ENCODE results near the gene ABHD16A. TPM values are rescaled to one million over a fixed set of nuclear protein-coding genes. Genes with fewer than 3 reads are reported as not detected.

The ABHD16A gene
- total and polyA plus RNA-seq, 4 donors = 26.6 to 59.4 (median 34.9) TPM

GRCh38 chr6:31640612-31641011 lies 62.5 kb downstream of the ABHD16A start (continued):
- no peak for TF ChIP-seq TAF1 (conservative IDR thresholded peaks at IDR 0.05)

DNA sequence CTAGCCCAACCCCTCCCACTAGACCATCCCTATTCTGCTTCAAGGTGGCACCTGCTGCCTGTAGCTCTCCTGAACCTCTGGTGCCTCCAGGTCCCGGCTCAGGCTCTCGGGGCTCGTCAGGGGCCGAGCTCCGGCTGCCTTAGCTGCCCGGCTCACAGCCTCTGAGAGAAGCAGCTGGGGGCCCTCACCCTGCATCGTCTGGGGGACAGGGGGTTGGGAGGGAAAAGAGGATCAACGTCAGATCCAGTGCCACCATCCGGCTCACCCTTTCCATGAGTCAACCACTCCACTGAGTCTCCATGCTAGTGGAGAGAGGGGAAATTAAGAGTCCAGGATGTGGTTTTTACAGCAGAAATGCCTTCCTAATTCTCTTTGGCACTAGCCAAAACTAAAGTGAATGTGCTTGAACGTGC lies 63.7 kb downstream of the ABHD16A start:
- no peak overlapping the region for H3K27ac ChIP-seq (ENCODE audit: low read depth in 1 of 2, low read length in 2 of 2)
- H3K9me3 ChIP-seq (ENCODE audit: control insufficient read depth in 4 of 4, low read length in 3 of 4) = no peaks in the 10 kb centered on the region
- H3K4me1 ChIP-seq (ENCODE audit: control insufficient read depth in 4 of 4, insufficient read depth in 4 of 4, low read length in 3 of 4) = peaks cover 0 to 27% (median 22%) of the 10 kb centered on the region in 4 donors
- H3K9ac ChIP-seq (ENCODE audit: low read depth in 1 of 2, low read length in 2 of 2) = no peak overlapping the region
- TF ChIP-seq NR2F2 (IDR thresholded peaks at IDR 0.05) (no peak), EGR1 (IDR thresholded peaks at IDR 0.05; ENCODE audit: low read depth in 2 of 2) (no peak), RXRA (IDR thresholded peaks at IDR 0.05) (no peak), HNF4A (conservative IDR thresholded peaks at IDR 0.05) (no peak), ATF3 (IDR thresholded peaks at IDR 0.05) (no peak), REST (IDR thresholded peaks at IDR 0.05) (no peak), TAF1 (conservative IDR thresholded peaks at IDR 0.05) (no peak), HNF4G (IDR thresholded peaks at IDR 0.05) (no peak), RAD21 (IDR thresholded peaks at IDR 0.05) (no peak), SP1 (IDR thresholded peaks at IDR 0.05) (no peak), YY1 (IDR thresholded peaks at IDR 0.05) (no peak), GABPA (IDR thresholded peaks at IDR 0.05 in 1 of 2, conservative IDR thresholded peaks at IDR 0.05 in 1 of 2) (no peak), FOXA2 (IDR thresholded peaks at IDR 0.05) (no peak), JUND (IDR thresholded peaks at IDR 0.05) (no peak), FOXA1 (IDR thresholded peaks at IDR 0.05) (no peak)
- TF ChIP-seq, protein P1, sequence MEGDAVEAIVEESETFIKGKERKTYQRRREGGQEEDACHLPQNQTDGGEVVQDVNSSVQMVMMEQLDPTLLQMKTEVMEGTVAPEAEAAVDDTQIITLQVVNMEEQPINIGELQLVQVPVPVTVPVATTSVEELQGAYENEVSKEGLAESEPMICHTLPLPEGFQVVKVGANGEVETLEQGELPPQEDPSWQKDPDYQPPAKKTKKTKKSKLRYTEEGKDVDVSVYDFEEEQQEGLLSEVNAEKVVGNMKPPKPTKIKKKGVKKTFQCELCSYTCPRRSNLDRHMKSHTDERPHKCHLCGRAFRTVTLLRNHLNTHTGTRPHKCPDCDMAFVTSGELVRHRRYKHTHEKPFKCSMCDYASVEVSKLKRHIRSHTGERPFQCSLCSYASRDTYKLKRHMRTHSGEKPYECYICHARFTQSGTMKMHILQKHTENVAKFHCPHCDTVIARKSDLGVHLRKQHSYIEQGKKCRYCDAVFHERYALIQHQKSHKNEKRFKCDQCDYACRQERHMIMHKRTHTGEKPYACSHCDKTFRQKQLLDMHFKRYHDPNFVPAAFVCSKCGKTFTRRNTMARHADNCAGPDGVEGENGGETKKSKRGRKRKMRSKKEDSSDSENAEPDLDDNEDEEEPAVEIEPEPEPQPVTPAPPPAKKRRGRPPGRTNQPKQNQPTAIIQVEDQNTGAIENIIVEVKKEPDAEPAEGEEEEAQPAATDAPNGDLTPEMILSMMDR (IDR thresholded peaks at IDR 0.05; ENCODE audit: low read depth, low read length, missing input control) = no peak
- TF ChIP-seq, protein P2, sequence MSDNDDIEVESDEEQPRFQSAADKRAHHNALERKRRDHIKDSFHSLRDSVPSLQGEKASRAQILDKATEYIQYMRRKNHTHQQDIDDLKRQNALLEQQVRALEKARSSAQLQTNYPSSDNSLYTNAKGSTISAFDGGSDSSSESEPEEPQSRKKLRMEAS (IDR thresholded peaks at IDR 0.05) = no peak
- TF ChIP-seq, protein P3, sequence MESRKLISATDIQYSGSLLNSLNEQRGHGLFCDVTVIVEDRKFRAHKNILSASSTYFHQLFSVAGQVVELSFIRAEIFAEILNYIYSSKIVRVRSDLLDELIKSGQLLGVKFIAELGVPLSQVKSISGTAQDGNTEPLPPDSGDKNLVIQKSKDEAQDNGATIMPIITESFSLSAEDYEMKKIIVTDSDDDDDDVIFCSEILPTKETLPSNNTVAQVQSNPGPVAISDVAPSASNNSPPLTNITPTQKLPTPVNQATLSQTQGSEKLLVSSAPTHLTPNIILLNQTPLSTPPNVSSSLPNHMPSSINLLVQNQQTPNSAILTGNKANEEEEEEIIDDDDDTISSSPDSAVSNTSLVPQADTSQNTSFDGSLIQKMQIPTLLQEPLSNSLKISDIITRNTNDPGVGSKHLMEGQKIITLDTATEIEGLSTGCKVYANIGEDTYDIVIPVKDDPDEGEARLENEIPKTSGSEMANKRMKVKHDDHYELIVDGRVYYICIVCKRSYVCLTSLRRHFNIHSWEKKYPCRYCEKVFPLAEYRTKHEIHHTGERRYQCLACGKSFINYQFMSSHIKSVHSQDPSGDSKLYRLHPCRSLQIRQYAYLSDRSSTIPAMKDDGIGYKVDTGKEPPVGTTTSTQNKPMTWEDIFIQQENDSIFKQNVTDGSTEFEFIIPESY (IDR thresholded peaks at IDR 0.05) = no peak
- 92% methylated on average over 10 of the region's 10 CpGs for WGBS
- H3K27me3 ChIP-seq (ENCODE audit: control insufficient read depth in 4 of 4, insufficient read depth in 4 of 4, low read length in 3 of 4) = no peaks in the 10 kb centered on the region
- H3K36me3 ChIP-seq (ENCODE audit: control insufficient read depth in 4 of 4, insufficient read depth in 3 of 4, low read depth in 1 of 4, low read length in 3 of 4) = peaks cover 36 to 87% (median 60%) of the 10 kb centered on the region in 4 donors
- DNase-seq (ENCODE audit: low spot score) = no peak
- no peak overlapping the region for H3K4me3 ChIP-seq (ENCODE audit: low read depth in 1 of 3, low read length in 3 of 3)

Measured in liver (tissue), 9 donors.